Stomach (tissue), 4 donors: Measurements from ENCODE around the gene TEKT2.

Source experiments
- CTCF ChIP-seq, 7 experiments: fragments of 450-650 bp in 4 of 7; fragments of 200-600 bp in 3 of 7; sonication (generic) in 3 of 7; IDR thresholded peaks; one replicate each; pipeline ENCODE4 v1.5.1; 2016 to 2019; ENCODE audit warnings: antibody characterized with exemption in 7 of 7, control low read depth in 2 of 7, mild to moderate bottlenecking in 1 of 7
- EP300 ChIP-seq: sonication (generic); formaldehyde crosslinking; IDR thresholded peaks from one replicate; pipeline ENCODE4 v1.6.1; 2017; ENCODE audit warnings: antibody characterized with exemption
- POLR2A ChIP-seq, 4 donors: fragments of 450-650 bp; IDR thresholded peaks; one replicate each; pipeline ENCODE4 v1.6.1; 2016; ENCODE audit warnings: antibody characterized with exemption in 4 of 4, control low read depth in 2 of 4, mild to moderate bottlenecking in 1 of 4, moderate library complexity in 1 of 4
- POLR2AphosphoS5 ChIP-seq, 3 donors: sonication (generic); formaldehyde crosslinking; IDR thresholded peaks; one replicate each; pipeline ENCODE4 v1.6.1; 2016; ENCODE audit warnings: antibody characterized with exemption in 3 of 3

- TF ChIP-seq CTCF (IDR thresholded peaks at IDR 0.05) (no peak), POLR2A (IDR thresholded peaks at IDR 0.05) (no peak), EP300 (no peak), POLR2AphosphoS5 (IDR thresholded peaks at IDR 0.05) (no peak)
Observed at GRCh38 chr1:36125129-36125991, 41.5 kb downstream of the TEKT2 start, which contains the start of gene COL8A2.
